Measurements from ENCODE around the gene RBFOX1. TPM values are rescaled to one million over a fixed set of nuclear protein-coding genes. Genes with fewer than 3 reads are reported as not detected.

The RBFOX1 gene
- total and polyA plus RNA-seq, 9 donors, result 0.28 to 2.6 (median 0.48) TPM; not detected in 2

GRCh38 chr16:7748522-7748921, 415.9 kb downstream of the RBFOX1 start:
- DNase-seq, result no peak
- WGBS, 3 donors, result 27 to 46% (median 29%) methylated on average over 4 of the region's 4 CpGs
- TF ChIP-seq POLR2A (IDR thresholded peaks at IDR 0.05) (no peak), EP300 (IDR thresholded peaks at IDR 0.05) (no peak), CTCF (IDR thresholded peaks at IDR 0.05) (no peak)
- H3K36me3 ChIP-seq, result no peaks in the 10 kb centered on the region
- no peaks in the 10 kb centered on the region for H3K27me3 ChIP-seq
- H3K27ac ChIP-seq, result no peak overlapping the region
- no peaks in the 10 kb centered on the region for H3K9me3 ChIP-seq
- no peaks in the 10 kb centered on the region for H3K4me1 ChIP-seq (ENCODE audit: insufficient read depth)
- intact Hi-C loops (cut with DNase I), result no loop called here
- H3K4me3 ChIP-seq, result no peak overlapping the region

- 64 to 79% (median 68%) methylated on average over 6 of the region's 6 CpGs for WGBS, 3 donors
- intact Hi-C loops (cut with DNase I), result loop anchor here in 1 of 4 donors (10.0 kb wide), 1 partner anchor 59 kb away; no protein-coding TSS in a partner anchor
- no peak for TF ChIP-seq POLR2A (IDR thresholded peaks at IDR 0.05)
- TF ChIP-seq CTCF (IDR thresholded peaks at IDR 0.05), result no peak
- TF ChIP-seq EP300 (IDR thresholded peaks at IDR 0.05), result no peak
- Histone ChIP-seq H3K4me3 (no peak overlapping the region), H3K27me3 (no peaks in the 10 kb centered on the region), H3K27ac (no peak overlapping the region), H3K4me1 (ENCODE audit: insufficient read depth) (no peaks in the 10 kb centered on the region), H3K36me3 (no peaks in the 10 kb centered on the region), H3K9me3 (no peaks in the 10 kb centered on the region)
- no peak for DNase-seq
Observed at GRCh38 chr16:7755347-7755882, 422.8 kb downstream of the RBFOX1 start.

Small RNAs within 50 kb of the gene (small RNA-seq; reads per million reads assigned to genes)
- not detected for gene RF00537
- not detected for gene RF00561

All from ovary (tissue), 9 donors.